GM18520 (cell line): Measurements from ENCODE around the gene SDK1.
"Not testable (repeated sequence)": the region's sequence is repeated elsewhere in the genome, so short reads cannot be mapped to it uniquely, and the experiment has no call there.

Experiments
- ATAC-seq: cut with Tn5 transposase; IDR thresholded peaks from one replicate; pipeline ENCODE4 v1.9.1; 2021; ENCODE audit not compliant: unreplicated experiment

The SDK1 gene

DNA sequence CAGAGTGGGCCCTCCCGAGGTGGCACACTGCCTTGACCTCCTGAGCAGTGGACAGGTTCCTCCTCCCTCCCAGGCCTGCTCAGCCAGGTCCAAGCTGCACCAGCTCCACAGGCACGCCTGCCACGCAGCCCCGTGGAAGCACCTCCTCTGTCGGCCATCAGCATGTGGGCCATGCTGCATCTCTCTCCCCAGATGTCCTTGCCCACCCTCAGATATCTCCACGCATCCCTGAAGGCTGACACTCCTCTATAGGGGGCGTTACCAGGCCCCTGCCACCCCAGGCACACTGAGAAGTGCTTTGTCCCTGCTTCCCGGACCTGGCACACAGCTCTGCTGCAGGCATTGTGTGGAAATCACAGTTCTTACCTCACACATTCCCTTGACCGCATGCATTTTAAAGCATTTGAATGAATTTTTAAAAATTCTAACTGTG lies 598.5 kb downstream of the SDK1 start:
- no peak for ATAC-seq

- ATAC-seq = no peak
Measured at GRCh38 chr7:3908153-3908552, 607.1 kb downstream of the SDK1 start.

DNA sequence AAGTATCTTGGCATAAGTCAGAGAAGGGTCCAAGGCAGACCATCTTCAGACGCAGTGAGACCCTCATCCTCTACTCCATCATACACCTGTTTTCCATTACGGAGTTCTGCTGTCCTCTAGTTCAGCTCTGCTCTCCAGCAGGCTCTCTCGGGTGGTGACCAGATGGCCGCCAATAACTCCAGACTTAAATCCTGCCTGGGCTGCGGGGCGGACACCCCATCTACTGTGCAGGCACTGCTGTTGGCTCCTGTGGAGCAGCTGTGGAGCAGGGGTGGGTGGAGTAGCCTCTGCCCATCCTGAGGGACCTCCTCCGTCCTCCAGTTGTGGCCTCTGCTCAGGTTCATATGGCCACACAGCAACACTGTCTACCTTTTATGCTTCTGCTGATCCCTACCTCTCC lies 608.1 kb downstream of the SDK1 start:
- no peak for ATAC-seq

- no peak for ATAC-seq
Measured at GRCh38 chr7:3910054-3910453, 609.0 kb downstream of the SDK1 start.

DNA sequence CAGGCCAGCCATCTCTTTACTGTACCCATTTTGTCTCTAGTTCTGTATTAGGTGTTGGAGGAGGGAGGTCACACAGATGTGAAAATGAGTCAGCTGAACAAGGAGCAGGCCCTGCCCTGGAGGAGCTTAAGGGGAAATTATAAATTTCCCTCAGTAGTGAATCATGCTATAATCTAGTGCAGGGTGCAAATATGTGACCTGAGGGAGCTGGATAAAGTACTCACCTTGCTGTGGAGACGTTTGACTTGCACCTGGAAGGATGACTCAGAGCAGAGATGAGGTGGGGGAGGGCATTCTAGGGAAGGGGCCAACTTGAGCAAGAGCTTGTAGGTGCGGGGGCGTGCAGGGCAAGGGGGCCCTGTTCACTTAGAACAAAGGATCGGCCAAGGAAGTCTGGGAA lies 610.6 kb downstream of the SDK1 start:
- no peak for ATAC-seq

DNA sequence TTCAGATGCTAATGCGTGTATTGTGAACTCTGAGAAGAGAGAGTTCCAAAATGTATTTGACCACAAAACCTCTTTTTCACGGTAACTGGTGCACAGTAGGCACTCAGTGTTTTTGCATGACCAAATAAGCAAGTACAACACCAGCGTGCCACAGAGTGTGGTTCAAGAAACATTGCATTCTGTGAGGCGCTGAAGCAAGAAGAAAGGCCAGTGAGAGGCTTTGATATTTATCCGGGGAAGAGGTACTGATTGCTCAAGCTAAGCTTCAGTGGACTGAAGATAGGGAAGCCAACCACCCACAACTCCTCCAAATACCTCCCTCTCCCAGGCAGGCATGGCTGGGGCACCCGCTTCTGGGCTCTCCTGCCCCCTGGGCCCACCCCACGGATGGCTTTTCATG lies 611.2 kb downstream of the SDK1 start:
- ATAC-seq = no peak

DNA sequence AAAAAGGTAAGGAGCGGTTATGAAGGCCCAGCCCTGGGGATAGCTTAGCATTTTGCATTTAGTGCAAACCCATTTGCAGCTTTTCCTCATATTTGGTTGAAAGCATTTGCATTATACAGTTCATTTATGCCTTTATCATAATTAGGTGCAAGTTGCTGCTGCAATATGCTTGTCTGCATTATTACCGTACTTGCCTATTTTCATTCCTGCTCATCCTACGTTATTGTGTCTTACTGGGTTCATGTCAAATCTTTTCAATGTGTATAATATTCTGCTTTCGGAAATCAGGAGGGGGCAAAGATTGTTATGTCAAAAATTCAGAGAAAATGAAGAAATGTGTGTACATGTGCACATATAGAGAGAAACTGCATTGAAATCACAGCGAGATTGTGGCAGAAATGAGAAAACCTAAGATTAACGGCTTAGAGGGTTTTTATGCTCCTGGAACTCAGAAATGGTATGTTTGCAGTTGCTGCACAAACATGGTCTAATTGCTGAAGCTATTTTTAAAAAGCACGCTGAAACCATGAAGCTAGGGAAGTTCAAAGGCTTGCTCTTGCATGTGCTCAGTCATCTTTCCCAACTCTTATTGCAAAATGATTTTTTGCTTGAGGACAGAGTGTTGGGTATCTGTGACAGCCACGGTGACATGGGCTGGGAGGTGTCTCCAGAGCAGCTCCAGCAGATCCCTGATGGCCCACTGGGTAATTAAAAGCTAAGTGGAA lies 613.2 kb downstream of the SDK1 start:
- ATAC-seq = no peak

DNA sequence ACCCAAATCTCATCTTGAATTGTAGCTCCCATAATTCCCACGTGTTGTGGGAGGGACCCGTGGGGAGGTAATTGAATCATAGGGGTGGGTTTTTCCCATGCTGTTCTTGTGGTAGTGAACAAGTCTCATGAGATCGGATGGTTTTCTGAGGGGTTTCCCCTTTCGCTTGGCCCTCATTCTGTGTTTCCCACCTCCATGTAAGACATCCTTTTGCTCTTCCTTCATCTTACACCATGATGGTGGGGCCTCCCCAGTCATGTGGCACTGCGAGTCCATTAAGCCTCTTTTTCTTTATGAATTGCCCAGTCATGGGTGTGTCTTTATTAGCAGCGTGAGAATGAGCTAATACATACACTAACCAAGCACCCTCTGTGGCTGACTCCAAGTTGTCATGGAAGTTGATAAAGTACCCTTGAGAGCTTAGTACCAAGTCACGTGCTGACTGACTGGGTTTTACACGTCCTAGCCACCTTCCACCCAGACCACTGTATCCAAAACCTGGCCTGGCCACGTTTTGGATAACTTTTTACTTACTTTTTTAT lies 614.4 kb downstream of the SDK1 start:
- no peak for ATAC-seq

- no peak for ATAC-seq
Measured at GRCh38 chr7:3916146-3916545, 615.1 kb downstream of the SDK1 start.

DNA sequence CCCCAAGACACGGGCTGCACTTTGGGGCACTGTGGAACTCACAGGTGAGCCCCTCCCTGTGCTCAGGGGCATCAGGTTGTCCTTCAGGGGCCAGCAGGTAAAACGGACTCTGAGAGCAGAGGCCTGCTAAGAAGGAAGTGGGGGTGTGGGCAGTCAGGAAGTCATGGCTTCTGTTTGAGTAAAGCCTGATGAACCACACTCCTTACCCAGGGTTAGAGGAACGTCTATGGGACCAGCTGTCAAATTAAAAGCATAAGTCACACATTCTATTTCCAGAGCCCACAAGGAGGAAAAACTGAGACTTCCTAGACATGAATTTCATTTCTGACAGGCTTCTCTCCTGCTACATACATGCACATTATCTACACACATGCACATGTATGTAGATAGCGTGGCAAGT lies 616.4 kb downstream of the SDK1 start:
- ATAC-seq = no peak

DNA sequence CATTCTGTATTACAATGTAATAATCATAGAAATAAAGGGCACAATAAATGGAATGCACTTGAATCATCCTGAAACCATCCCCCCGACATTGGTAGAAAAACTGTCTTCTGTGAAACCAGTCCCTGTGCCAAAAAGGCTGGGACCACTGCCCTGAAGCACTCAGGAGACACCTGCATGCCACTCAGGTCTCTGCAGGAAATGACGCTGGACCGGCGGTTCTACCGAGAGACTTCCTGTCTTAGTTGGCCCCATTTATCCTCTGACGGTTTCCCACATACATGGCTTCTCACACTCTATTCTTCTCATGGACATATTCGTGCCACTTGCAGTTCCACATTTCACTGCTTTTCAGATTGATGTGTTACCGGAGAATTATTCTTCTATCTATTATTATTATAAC lies 617.5 kb downstream of the SDK1 start:
- no peak for ATAC-seq

GRCh38 chr7:3922175-3922635 lies 621.2 kb downstream of the SDK1 start:
- no peak for ATAC-seq

DNA sequence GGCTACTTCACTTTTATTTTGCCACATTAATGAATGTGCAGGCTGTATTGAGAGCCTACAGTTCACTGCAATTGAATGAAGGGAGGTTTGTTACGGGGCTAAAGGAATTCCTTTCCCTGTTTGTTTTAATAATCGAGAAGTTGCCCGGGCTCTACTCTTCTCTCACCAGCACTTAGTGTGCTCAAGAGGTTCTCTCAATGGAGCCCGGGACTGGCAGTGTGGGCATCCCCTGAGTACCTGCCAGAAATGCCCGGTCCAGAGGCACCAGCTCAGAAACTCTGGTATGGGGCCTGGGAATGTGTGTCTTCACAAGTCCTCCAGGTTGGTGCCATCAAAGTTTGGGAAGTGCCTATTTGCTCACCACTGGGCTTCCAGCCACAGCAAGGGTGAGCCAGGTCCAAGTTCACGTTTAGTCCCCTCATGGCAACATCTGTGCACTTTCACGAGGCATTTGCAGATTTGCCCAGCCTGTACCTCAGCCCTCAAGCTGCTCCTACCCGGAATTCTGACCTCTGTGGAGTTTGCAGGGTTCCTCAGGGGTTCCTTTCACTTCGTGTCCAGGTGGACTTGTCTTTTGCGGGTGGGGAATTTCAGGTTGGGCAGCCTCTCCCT lies 622.4 kb downstream of the SDK1 start:
- no peak for ATAC-seq

GRCh38 chr7:3924277-3924676 lies 623.2 kb downstream of the SDK1 start:
- ATAC-seq = no peak

- no peak for ATAC-seq
Measured at GRCh38 chr7:3927446-3928110, 626.5 kb downstream of the SDK1 start.

DNA sequence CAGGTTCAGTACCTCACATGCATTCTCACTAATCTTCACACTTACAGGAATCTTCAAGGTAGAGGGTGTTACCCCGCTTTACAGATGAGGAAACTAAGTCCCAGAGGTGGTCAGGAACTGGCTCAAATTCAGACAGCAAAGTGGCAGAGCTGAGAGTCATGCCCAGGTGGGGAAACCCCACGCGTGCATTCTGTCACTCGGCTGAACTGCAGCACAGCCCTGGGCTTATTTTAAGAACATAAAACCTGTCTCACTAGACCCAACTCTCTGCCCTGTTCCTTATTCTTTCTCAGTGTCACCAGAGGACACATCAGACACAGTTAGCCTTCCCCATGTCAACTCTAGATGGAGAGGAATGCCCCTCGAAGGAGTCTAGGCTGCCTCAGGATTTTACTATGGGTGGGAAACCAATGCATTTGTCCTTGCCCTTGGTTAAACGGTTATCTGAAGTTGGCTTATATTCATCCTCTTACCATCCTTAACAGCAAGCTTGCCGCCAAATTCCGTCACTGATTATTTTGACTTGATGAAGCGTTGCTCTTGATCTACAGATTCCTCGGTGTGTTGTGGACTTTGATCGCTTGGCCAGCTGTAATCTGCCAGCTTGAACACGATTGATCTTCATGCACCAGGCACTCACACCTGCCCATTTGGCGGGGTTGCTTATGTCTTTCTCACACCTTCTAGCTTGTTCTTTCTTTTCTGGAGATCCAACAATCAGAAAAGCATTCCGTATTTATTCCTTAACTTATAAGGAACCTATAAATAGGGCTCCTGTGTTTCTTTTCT lies 627.9 kb downstream of the SDK1 start:
- ATAC-seq = no peak

- no peak for ATAC-seq
Measured at GRCh38 chr7:3931843-3932242, 630.8 kb downstream of the SDK1 start.

DNA sequence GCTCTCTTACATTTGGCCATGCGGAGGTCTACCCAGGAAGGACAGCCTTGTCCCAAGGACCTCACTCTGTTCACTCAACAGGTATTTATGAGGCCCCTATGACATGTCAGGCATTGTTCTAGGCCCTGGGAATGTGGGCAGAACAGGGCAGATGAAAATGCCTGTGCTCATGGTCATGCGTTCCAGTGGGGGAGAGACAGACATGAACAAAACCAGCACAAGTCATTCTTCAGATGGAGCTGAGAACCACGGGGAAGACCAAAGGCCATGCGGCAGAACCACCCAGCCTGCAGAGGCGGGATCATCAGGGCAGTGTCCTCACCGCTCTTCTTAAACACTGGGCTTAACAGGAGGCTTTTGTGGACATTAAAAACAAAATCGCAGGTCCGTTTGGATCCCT lies 636.1 kb downstream of the SDK1 start:
- no peak for ATAC-seq

DNA sequence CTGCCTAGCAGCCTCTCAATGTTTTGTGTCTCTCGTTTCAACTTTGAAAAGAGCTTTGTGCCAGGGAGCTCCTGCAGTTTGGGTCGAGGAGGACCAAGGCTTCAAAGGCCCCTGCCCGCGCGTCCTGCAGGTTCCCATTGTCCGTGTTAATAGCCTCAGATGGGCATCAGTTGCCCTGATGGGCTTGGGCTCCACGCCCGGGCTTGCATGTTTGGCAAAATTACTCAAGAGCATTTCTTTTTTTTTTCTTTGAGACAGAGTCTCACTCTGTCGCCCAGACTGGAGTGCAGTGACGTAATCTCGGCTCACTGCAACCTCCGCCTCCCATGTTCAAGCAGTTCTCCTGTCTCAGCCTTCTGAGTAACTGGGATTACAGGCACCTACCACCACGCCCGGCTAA lies 636.6 kb downstream of the SDK1 start:
- no peak for ATAC-seq

GRCh38 chr7:3941706-3942105 lies 640.7 kb downstream of the SDK1 start:
- ATAC-seq = not testable (repeated sequence)

DNA sequence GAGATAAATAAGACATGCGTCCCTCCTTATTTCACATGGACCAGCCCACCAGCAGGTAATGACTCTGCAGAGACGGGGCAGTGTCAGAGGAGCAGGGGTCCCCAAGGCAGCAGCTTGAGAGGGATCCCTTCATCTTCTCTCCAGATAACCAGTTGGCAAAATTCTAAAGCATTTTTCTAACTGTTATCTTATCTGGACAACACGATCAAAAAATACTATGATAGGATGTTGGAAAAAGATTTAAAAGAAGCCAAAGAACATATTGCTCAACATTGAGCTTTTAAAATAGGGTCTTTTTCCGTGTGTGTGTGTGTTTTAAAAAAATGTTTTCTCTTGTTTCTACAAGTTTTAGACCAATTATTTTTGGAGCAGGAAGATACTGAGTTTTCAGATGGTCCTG lies 641.2 kb downstream of the SDK1 start:
- no peak for ATAC-seq
